Hepatocyte (in vitro differentiated cells): ENCODE data around the gene AMPD2. TPM values are rescaled to one million over a fixed set of nuclear protein-coding genes. Genes with fewer than 3 reads are reported as not detected.

Experiments
- DNase-seq: peaks from one replicate; pipeline ENCODE4 v3.0.0-alpha.2; 2016; ENCODE audit warnings: low spot score
- H2AFZ ChIP-seq: fragments of 200-600 bp; sonication (generic); 2 replicates; pipeline ENCODE4 v1.6.0; 2016; ENCODE audit warnings: antibody characterized with exemption, mild to moderate bottlenecking
- H3K27ac ChIP-seq: fragments of 200-600 bp; sonication (generic); 2 replicates; pipeline ENCODE4 v1.5.1; 2016; ENCODE audit warnings: mild to moderate bottlenecking
- H3K27me3 ChIP-seq: fragments of 200-600 bp; sonication (generic); 2 replicates; pipeline ENCODE4 v1.6.1; 2016
- H3K36me3 ChIP-seq: fragments of 200-600 bp; sonication (generic); replicated peaks from 2 replicates; pipeline ENCODE4 v1.5.1; 2016; ENCODE audit warnings: low read depth; ENCODE audit not compliant: insufficient read depth
- H3K4me1 ChIP-seq: fragments of 200-600 bp; sonication (generic); 2 replicates; pipeline ENCODE4 v1.5.1; 2016; ENCODE audit warnings: mild to moderate bottlenecking, moderate library complexity; ENCODE audit not compliant: insufficient read depth
- H3K4me2 ChIP-seq: fragments of 200-600 bp; sonication (generic); 2 replicates; pipeline ENCODE4 v1.6.0; 2016
- H3K4me3 ChIP-seq: fragments of 200-600 bp; sonication (generic); 2 replicates; pipeline ENCODE4 v1.5.1; 2016; ENCODE audit warnings: mild to moderate bottlenecking
- H3K79me2 ChIP-seq: fragments of 200-600 bp; sonication (generic); 2 replicates; pipeline ENCODE4 v1.6.0; 2017; ENCODE audit warnings: mild to moderate bottlenecking
- H3K9me2 ChIP-seq: fragments of 200-600 bp; sonication (generic); replicated peaks from 2 replicates; pipeline ENCODE4 v1.6.0; 2017; ENCODE audit warnings: mild to moderate bottlenecking; ENCODE audit not compliant: insufficient read depth
- H3K9me3 ChIP-seq: fragments of 200-600 bp; sonication (generic); 2 replicates; pipeline ENCODE4 v1.5.1; 2016; ENCODE audit warnings: low read depth, mild to moderate bottlenecking
- H4K20me1 ChIP-seq: fragments of 200-600 bp; sonication (generic); 2 replicates; pipeline ENCODE4 v1.6.0; 2016; ENCODE audit warnings: mild to moderate bottlenecking; ENCODE audit not compliant: insufficient read depth, poor library complexity, severe bottlenecking
- CTCF ChIP-seq: fragments of 200-600 bp; sonication (generic); IDR thresholded peaks from 2 replicates; pipeline ENCODE4 v1.5.1; 2016; ENCODE audit warnings: antibody characterized with exemption, mild to moderate bottlenecking; ENCODE audit not compliant: poor library complexity
- EZH2 ChIP-seq: fragments of 200-600 bp; sonication (generic); IDR thresholded peaks from 2 replicates; pipeline ENCODE4 v1.6.1; 2016; ENCODE audit warnings: antibody characterized with exemption, mild to moderate bottlenecking, borderline replicate concordance
- EZH2phosphoT487 ChIP-seq: fragments of 200-600 bp; sonication (generic); IDR thresholded peaks from one replicate; pipeline ENCODE4 v1.6.1; 2018; ENCODE audit warnings: antibody characterized with exemption, mild to moderate bottlenecking, low read depth, moderate library complexity; ENCODE audit not compliant: unreplicated experiment, severe bottlenecking
- WGBS: methylation state at CpG from one replicate; pipeline ENCODE4 v1.1.6; 2016; ENCODE audit warnings: low lambda C conversion rate; ENCODE audit errors: missing lambda C conversion rate; 5-methylcytosine and 5-hydroxymethylcytosine counted together
- polyA plus RNA-seq: library from polyadenylated mRNA; unstranded; fragments of >200 nt; fragmentation: Nextera tagmentation; extraction: Ambion mirVana; gene quantifications from 2 replicates; pipeline ENCODE4 v1.2.1, GENCODE V29; 2016
- total RNA-seq: library from RNA; depleted of rRNA; stranded (reverse); fragments of >200 nt; gene quantifications from 2 replicates; pipeline ENCODE4 v1.2.3, GENCODE V29; 2014

AMPD2 gene
- total and polyA plus RNA-seq, 2 experiments from 2014 or later = 80.9 to 81.9 TPM

DNA sequence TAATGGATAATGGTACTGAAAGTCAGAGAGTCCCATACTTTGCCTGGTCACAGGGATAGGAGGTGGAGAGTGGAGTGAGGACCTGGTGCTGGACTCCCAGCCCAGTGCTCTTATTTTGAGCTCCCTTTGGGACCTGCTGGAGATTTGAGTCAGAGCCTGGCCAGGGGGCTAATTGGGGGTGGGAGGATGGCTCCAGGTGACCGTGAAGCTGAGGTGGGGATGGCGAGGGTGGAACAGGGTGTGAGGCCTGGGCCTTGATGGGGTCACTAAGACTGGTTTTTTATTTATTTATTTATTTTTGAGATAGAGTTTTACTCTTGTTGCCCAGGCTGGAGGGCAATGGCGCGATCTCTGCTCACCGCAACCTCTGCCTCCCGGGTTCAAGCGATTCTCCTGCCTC lies 17.8 kb downstream of the AMPD2 start:
- Histone ChIP-seq H3K79me2 (no peaks in the 10 kb centered on the region), H3K9me3 (no peaks in the 10 kb centered on the region), H3K36me3 (no peaks in the 10 kb centered on the region), H4K20me1 (no peaks in the 10 kb centered on the region), H3K9me2 (no peaks in the 10 kb centered on the region), H3K27ac (no peak overlapping the region), H3K4me1 (peaks cover 13% of the 10 kb centered on the region), H3K4me3 (no peak overlapping the region), H3K4me2 (no peak overlapping the region), H2AFZ (no peak overlapping the region), H3K27me3 (no peaks in the 10 kb centered on the region)
- DNase-seq = no peak
- TF ChIP-seq EZH2phosphoT487 = no peak
- 100% methylated on average over 7 of the region's 7 CpGs for WGBS

DNA sequence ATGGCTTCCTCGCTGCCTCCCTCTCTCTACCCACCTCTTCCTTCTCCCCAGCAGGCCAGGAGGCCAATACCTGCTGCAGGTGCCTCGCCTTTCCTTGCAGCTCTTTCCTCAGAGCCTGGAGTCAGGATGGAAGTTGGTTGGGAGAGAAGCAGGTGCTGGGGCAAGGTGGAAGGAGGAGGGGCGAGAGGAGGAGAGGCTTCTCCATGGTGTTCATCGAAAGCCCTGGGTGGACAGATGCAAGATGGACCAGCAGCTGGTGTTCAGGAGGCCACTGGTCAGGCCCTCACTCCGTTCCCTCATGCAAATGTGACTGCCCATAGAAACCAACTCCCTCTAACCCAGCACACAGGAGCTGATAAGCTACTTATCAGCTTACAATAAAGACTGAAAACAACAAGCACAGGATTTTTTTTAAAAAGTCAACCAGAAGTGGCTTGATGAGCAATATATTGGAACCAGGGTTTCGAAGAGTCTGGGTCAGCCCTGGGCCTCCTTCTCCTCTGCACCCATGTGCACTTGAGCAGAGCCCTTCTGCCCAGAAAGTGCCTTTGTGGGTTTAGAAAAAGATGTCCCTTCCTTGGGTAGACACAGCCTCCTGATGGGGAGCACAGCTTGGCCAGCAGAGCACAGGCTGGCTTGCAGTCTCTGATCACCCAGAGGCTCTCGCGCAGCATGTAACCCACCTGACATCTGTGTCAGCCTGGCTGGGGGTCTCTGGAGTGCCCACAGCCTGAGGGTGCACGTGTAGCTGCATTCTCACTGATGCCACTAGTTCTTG lies 19.6 kb downstream of the AMPD2 start:
- Histone ChIP-seq H3K4me1 (peaks cover 25% of the 10 kb centered on the region), H3K4me2 (no peak overlapping the region), H3K27ac (no peak overlapping the region), H3K9me2 (no peaks in the 10 kb centered on the region), H3K36me3 (no peaks in the 10 kb centered on the region), H3K4me3 (no peak overlapping the region), H3K79me2 (no peaks in the 10 kb centered on the region), H2AFZ (no peak overlapping the region), H3K9me3 (no peaks in the 10 kb centered on the region), H4K20me1 (no peaks in the 10 kb centered on the region), H3K27me3 (no peaks in the 10 kb centered on the region)
- no peak for DNase-seq
- whole genome bisulfite sequencing = 87% methylated on average over 9 of the region's 9 CpGs
- TF ChIP-seq EZH2 (no peak), CTCF (no peak), EZH2phosphoT487 (no peak)

- H3K79me2 ChIP-seq = no peaks in the 10 kb centered on the region
- WGBS = 63% methylated on average over 6 of the region's 6 CpGs
- H2AFZ ChIP-seq = no peak overlapping the region
- no peak overlapping the region for H3K4me2 ChIP-seq
- H3K27ac ChIP-seq = no peak overlapping the region
- H3K27me3 ChIP-seq = no peaks in the 10 kb centered on the region
- TF ChIP-seq CTCF (no peak), EZH2 (no peak), EZH2phosphoT487 (no peak)
- no peak overlapping the region for H3K4me3 ChIP-seq
- H3K36me3 ChIP-seq = no peaks in the 10 kb centered on the region
- peak; percentile 3 for DNase-seq
- H4K20me1 ChIP-seq = no peaks in the 10 kb centered on the region
- peaks cover 26% of the 10 kb centered on the region for H3K4me1 ChIP-seq
- no peaks in the 10 kb centered on the region for H3K9me3 ChIP-seq
- H3K9me2 ChIP-seq = no peaks in the 10 kb centered on the region
These were observed 20.2 kb downstream of the AMPD2 start for GRCh38 chr1:109639841-109640184.

DNA sequence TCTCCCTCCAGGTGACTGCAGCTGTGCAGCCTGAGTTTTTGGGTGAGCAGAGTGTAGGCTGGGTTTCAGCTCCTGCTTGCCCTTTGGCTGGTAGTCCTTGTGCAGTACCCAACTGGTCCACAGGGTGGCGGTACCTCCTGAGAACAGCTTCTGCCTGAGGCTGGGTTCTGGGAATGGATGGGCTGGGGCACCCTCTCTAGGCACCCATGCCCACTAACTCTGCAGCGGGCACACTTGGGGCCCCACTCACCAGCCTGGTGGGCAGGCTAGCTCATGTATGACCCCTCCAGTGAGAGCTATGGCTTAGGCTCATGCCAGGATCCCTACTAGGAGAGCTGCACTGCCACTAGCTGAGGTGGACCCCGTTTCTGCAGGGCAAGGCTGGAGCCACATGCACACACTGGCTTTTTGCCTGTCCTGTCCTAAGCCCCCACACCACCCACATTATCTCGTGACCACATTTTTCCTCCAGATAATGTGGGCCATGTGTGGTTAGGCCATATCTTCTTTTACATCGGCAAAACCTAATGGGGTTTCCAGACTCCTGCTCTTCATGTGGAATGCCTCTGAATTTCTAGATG lies 20.7 kb downstream of the AMPD2 start:
- Histone ChIP-seq H2AFZ (no peak overlapping the region), H3K27me3 (no peaks in the 10 kb centered on the region), H3K79me2 (no peaks in the 10 kb centered on the region), H4K20me1 (no peaks in the 10 kb centered on the region), H3K36me3 (no peaks in the 10 kb centered on the region), H3K27ac (no peak overlapping the region), H3K9me3 (no peaks in the 10 kb centered on the region), H3K4me1 (peaks cover 30% of the 10 kb centered on the region), H3K9me2 (no peaks in the 10 kb centered on the region), H3K4me2 (no peak overlapping the region), H3K4me3 (no peak overlapping the region)
- peak; percentile 81 for DNase-seq
- WGBS = 39% methylated on average over 5 of the region's 5 CpGs
- TF ChIP-seq EZH2phosphoT487 = no peak
- TF ChIP-seq CTCF = peak; percentile 76
- TF ChIP-seq EZH2 = no peak
